Measurements from ENCODE around the gene TET1.
"Not testable (repeated sequence)": the region's sequence is repeated elsewhere in the genome, so short reads cannot be mapped to it uniquely, and the experiment has no call there.

GRCh38 chr10:68643550-68643949 lies 83.4 kb downstream of the TET1 start:
- not testable (repeated sequence) for TF ChIP-seq CTCF (conservative IDR thresholded peaks at IDR 0.05; ENCODE audit: low read depth, low read length); EZH2 (IDR thresholded peaks at IDR 0.05; ENCODE audit: low read length, unreplicated experiment); EZH2phosphoT487 (IDR thresholded peaks at IDR 0.05; ENCODE audit: borderline replicate concordance, low read length)
